IPS-20b (cell line): ENCODE measurements around the gene TNFAIP6.

Experiments used
- H3K27ac ChIP-seq: one replicate; pipeline ENCODE4 v1.5.1; 2013; ENCODE audit warnings: low read length
- H3K27me3 ChIP-seq: 2 replicates; pipeline ENCODE4 v1.6.1; 2013; ENCODE audit warnings: mild to moderate bottlenecking, low read length, inconsistent platforms; ENCODE audit not compliant: insufficient read depth
- H3K36me3 ChIP-seq: 2 replicates; pipeline ENCODE4 v1.6.1; 2013; ENCODE audit warnings: low read depth, mild to moderate bottlenecking, inconsistent platforms, low read length, moderate library complexity; ENCODE audit not compliant: insufficient read depth
- H3K4me1 ChIP-seq: 2 replicates; pipeline ENCODE4 v1.6.1; 2013; ENCODE audit warnings: mild to moderate bottlenecking, control low read depth, inconsistent platforms, low read length, moderate library complexity; ENCODE audit not compliant: insufficient read depth
- H3K4me3 ChIP-seq: 2 replicates; pipeline ENCODE4 v1.5.1; 2013; ENCODE audit warnings: mild to moderate bottlenecking, low read length, inconsistent platforms
- H3K9ac ChIP-seq: 2 replicates; pipeline ENCODE4 v1.6.1; 2013; ENCODE audit warnings: low read depth, mild to moderate bottlenecking, inconsistent platforms, low read length, moderate library complexity
- H3K9me3 ChIP-seq: 2 replicates; pipeline ENCODE4 v1.6.1; 2013; ENCODE audit warnings: mild to moderate bottlenecking, low read depth, low read length, inconsistent platforms; ENCODE audit not compliant: insufficient read depth

The TNFAIP6 gene

DNA sequence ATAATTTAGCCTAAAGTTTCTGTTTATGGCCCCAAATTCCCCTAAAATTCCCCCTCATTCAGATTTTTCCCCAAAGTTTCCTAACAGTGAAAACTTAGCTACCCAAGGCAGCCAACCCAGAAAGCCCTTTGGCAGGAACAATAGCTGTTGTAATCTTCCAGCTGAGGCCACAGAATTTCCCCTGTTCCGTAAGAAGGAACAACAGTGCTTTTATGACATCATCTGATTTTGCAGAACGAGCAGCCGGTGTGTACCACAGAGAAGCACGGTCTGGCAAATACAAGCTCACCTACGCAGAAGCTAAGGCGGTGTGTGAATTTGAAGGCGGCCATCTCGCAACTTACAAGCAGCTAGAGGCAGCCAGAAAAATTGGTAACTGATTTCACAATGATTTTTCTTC lies 6.3 kb downstream of the TNFAIP6 start:
- no peak overlapping the region for H3K27ac ChIP-seq

DNA sequence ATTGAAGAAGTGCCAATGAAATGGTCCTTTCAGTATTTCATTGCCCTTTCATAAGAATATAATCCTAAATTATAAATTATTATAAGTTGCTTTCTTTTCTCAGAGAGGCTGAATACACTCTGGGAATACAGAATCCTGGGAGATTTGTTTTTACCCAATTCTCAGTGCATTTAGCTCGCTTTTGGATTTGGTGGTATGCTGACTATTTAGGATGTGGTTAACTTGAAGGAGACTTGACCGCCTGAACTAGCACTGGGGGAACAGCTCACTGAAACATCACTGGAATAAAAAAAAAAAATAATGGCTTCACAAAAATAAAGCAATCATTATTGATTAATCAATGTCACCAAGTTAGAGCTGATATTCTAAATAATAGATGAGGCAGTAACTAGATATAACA lies 10.2 kb downstream of the TNFAIP6 start:
- no peaks in the 10 kb centered on the region for H3K36me3 ChIP-seq
- no peak overlapping the region for H3K4me3 ChIP-seq
- no peaks in the 10 kb centered on the region for H3K4me1 ChIP-seq
- H3K27ac ChIP-seq, result no peak overlapping the region
- no peaks in the 10 kb centered on the region for H3K9me3 ChIP-seq
- H3K9ac ChIP-seq, result no peak overlapping the region
- no peaks in the 10 kb centered on the region for H3K27me3 ChIP-seq

More for the DNA sequence above, 6.3 kb downstream of the TNFAIP6 start:
- H3K9ac ChIP-seq, result no peak overlapping the region
- H3K27me3 ChIP-seq, result no peaks in the 10 kb centered on the region
- H3K4me1 ChIP-seq, result peaks cover 1% of the 10 kb centered on the region; the same call in 1 of the 2 replicates
- H3K4me3 ChIP-seq, result no peak overlapping the region
- H3K36me3 ChIP-seq, result no peaks in the 10 kb centered on the region
- no peaks in the 10 kb centered on the region for H3K9me3 ChIP-seq

- Histone ChIP-seq H3K9ac (no peak overlapping the region), H3K27me3 (no peaks in the 10 kb centered on the region), H3K4me1 (peaks cover 12% of the 10 kb centered on the region), H3K4me3 (no peak overlapping the region), H3K9me3 (0 out of 2 replicates have a peak, but pooled peaks cover 3% of the 10 kb centered on the region), H3K36me3 (no peaks in the 10 kb centered on the region), H3K27ac (no peak overlapping the region)
Observed at GRCh38 chr2:151374436-151374835, 17.0 kb downstream of the TNFAIP6 start.

- no peak overlapping the region for H3K9ac ChIP-seq
- H3K36me3 ChIP-seq, result no peaks in the 10 kb centered on the region
- peaks cover 3% of the 10 kb centered on the region for H3K4me1 ChIP-seq
- no peak overlapping the region for H3K27ac ChIP-seq
- 0 out of 2 replicates have a peak, but pooled peaks cover 3% of the 10 kb centered on the region for H3K9me3 ChIP-seq
- H3K4me3 ChIP-seq, result no peak overlapping the region
- H3K27me3 ChIP-seq, result no peaks in the 10 kb centered on the region
Observed at GRCh38 chr2:151379169-151379568, 21.8 kb downstream of the TNFAIP6 start.

- no peak overlapping the region for H3K9ac ChIP-seq
- no peaks in the 10 kb centered on the region for H3K4me1 ChIP-seq
- H3K9me3 ChIP-seq, result 0 out of 2 replicates have a peak, but pooled peaks cover 3% of the 10 kb centered on the region
- H3K36me3 ChIP-seq, result no peaks in the 10 kb centered on the region
- H3K27ac ChIP-seq, result no peak overlapping the region
- H3K27me3 ChIP-seq, result no peaks in the 10 kb centered on the region
- H3K4me3 ChIP-seq, result no peak overlapping the region
Observed at GRCh38 chr2:151380580-151381235, 23.3 kb downstream of the TNFAIP6 start.

GRCh38 chr2:151381266-151381665 lies 23.9 kb downstream of the TNFAIP6 start:
- Histone ChIP-seq H3K9me3 (0 out of 2 replicates have a peak, but pooled peaks cover 3% of the 10 kb centered on the region), H3K27ac (no peak overlapping the region), H3K4me3 (no peak overlapping the region), H3K9ac (no peak overlapping the region), H3K4me1 (no peaks in the 10 kb centered on the region), H3K27me3 (no peaks in the 10 kb centered on the region), H3K36me3 (no peaks in the 10 kb centered on the region)

- Histone ChIP-seq H3K9ac (no peak overlapping the region), H3K4me1 (no peaks in the 10 kb centered on the region), H3K27me3 (no peaks in the 10 kb centered on the region), H3K36me3 (no peaks in the 10 kb centered on the region), H3K9me3 (no peaks in the 10 kb centered on the region), H3K27ac (no peak overlapping the region), H3K4me3 (no peak overlapping the region)
Observed at GRCh38 chr2:151388011-151388410, 30.6 kb downstream of the TNFAIP6 start.

DNA sequence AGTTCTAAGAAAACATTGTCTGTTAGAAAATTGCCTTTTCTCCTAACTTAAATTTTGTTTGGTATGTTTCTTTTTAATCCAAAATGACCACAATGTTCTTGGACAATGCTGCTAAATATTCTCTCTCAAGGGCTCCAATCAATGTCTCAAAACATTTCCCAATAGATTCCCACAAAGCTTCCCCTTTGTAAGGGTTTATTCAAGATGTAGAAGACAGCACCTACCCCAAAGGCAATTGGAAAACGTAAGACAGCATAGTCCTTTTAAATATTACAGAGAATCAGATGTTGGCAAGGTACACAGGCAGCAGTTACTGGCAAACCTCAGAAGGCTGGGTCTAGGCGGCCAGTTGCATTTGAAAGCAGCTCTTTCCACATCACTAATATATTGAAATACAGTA lies 34.0 kb downstream of the TNFAIP6 start:
- H3K27ac ChIP-seq, result no peak overlapping the region
- no peaks in the 10 kb centered on the region for H3K9me3 ChIP-seq
- no peak overlapping the region for H3K4me3 ChIP-seq
- H3K36me3 ChIP-seq, result no peaks in the 10 kb centered on the region
- no peak overlapping the region for H3K9ac ChIP-seq
- no peaks in the 10 kb centered on the region for H3K4me1 ChIP-seq
- H3K27me3 ChIP-seq, result no peaks in the 10 kb centered on the region

- Histone ChIP-seq H3K27me3 (no peaks in the 10 kb centered on the region), H3K4me1 (no peaks in the 10 kb centered on the region), H3K9ac (no peak overlapping the region), H3K27ac (no peak overlapping the region), H3K36me3 (no peaks in the 10 kb centered on the region), H3K4me3 (no peak overlapping the region), H3K9me3 (no peaks in the 10 kb centered on the region)
Observed at GRCh38 chr2:151394509-151394908, 37.1 kb downstream of the TNFAIP6 start.

DNA sequence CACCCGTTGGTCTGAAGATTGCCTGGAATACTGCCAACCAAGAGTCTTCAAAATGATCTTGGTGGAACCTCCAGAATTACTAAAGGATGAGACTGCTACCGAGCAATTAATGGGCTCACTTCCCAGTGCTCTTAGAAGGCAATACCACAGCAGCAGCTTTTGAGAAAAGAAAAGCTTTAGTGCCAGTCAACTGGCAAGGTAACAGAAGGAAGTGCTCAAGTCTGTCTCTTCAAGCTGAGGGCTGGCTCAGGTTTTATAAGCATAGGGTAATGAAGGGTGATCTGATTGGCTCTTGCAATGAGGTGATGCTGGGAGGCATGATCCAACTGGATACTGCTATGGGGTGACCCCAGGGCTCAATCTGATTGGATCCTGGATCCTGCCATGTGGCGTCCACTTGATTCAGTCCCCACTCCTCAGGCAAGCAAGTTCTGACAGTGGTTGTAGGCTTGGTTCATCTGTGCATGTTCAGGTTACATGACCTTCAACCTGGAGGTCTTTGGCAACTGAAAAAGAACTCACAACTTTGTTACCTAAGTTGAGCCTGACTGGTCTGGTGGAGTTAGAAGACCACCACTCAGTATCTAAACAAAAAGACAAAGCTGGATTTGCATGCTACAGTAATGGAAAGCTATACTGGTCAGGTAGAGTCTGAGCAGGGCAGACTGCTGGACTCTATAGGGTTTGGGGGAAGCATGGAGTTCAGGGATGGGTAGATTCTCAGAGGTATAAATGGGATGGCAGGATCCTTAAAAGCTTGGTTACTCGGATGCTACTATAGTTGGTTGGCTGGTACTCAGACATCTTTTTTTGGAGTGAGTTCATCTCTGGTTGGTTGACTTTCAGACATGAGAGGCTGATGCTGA lies 38.4 kb downstream of the TNFAIP6 start:
- no peak overlapping the region for H3K27ac ChIP-seq
- H3K36me3 ChIP-seq, result no peaks in the 10 kb centered on the region
- H3K27me3 ChIP-seq, result no peaks in the 10 kb centered on the region
- no peak overlapping the region for H3K9ac ChIP-seq
- H3K4me3 ChIP-seq, result no peak overlapping the region
- no peaks in the 10 kb centered on the region for H3K9me3 ChIP-seq
- no peaks in the 10 kb centered on the region for H3K4me1 ChIP-seq

DNA sequence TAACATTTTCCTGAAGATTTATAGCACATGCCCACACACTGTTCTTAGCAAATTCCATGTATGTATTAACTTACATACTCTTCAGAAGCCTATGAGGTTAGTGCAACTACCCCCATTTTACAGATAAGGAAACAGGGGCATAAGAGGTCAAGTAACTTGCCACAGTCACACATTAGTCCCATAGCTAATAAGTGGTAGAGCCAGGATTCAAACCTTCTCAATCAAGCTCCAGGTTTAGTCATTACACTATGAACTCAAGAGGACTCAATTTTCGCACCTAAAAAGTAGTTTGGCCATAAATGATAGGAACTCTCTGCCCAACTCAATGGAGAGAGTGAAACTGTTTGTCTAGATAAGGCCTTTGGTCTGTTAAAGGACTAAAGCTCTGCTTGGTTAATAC lies 42.6 kb downstream of the TNFAIP6 start:
- no peak overlapping the region for H3K27ac ChIP-seq
- H3K4me3 ChIP-seq, result no peak overlapping the region
- H3K9ac ChIP-seq, result no peak overlapping the region
- H3K4me1 ChIP-seq, result no peaks in the 10 kb centered on the region
- H3K36me3 ChIP-seq, result no peaks in the 10 kb centered on the region
- H3K27me3 ChIP-seq, result no peaks in the 10 kb centered on the region
- H3K9me3 ChIP-seq, result no peaks in the 10 kb centered on the region

DNA sequence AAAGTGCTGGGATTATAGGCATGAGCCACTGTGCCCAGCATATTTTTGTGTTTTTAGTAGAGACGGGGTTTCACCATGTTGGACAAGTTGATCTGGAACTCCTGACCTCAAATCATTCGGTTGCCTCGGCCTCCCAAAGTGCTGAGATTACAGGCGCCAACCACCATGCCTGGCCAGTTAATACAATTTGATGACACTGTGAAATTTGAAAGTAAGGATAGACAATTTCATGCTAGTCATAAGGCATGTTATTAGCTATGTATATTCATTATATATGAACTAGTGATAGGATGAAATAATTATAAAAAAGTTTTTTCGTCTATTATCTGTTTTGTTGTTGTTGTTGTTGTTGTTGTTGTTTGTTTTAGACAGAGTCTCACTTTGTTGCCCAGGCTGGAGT lies 43.8 kb downstream of the TNFAIP6 start:
- H3K9ac ChIP-seq, result no peak overlapping the region
- no peaks in the 10 kb centered on the region for H3K9me3 ChIP-seq
- H3K4me1 ChIP-seq, result no peaks in the 10 kb centered on the region
- H3K4me3 ChIP-seq, result no peak overlapping the region
- no peaks in the 10 kb centered on the region for H3K27me3 ChIP-seq
- H3K27ac ChIP-seq, result no peak overlapping the region
- no peaks in the 10 kb centered on the region for H3K36me3 ChIP-seq
